ENCODE measurements around the gene SLC25A39.

GRCh38 chr17:44279666-44280391, 44.8 kb downstream of the SLC25A39 start:
- peak; percentile 43 for TF ChIP-seq POLR2A (IDR thresholded peaks at IDR 0.05; ENCODE audit: low read length)
- no peak for TF ChIP-seq GATA1 (IDR thresholded peaks at IDR 0.05; ENCODE audit: low read depth, low read length)

Measured in erythroblast (primary cell).